Activated effector memory CD4-positive, alpha-beta T cell treated with anti-CD3 and anti-CD28 coated beads, Interleukin-2, amount 50 U/mL, for 16 hours (primary cell): Measurements from ENCODE around the gene TNFSF4.
"Not testable (repeated sequence)": the region's sequence is repeated elsewhere in the genome, so short reads cannot be mapped to it uniquely, and the experiment has no call there.

Source experiments
- DNase-seq: peaks from one replicate; pipeline ENCODE4 v3.0.0-alpha.2; 2020

TNFSF4 gene, protein sequence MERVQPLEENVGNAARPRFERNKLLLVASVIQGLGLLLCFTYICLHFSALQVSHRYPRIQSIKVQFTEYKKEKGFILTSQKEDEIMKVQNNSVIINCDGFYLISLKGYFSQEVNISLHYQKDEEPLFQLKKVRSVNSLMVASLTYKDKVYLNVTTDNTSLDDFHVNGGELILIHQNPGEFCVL

DNA sequence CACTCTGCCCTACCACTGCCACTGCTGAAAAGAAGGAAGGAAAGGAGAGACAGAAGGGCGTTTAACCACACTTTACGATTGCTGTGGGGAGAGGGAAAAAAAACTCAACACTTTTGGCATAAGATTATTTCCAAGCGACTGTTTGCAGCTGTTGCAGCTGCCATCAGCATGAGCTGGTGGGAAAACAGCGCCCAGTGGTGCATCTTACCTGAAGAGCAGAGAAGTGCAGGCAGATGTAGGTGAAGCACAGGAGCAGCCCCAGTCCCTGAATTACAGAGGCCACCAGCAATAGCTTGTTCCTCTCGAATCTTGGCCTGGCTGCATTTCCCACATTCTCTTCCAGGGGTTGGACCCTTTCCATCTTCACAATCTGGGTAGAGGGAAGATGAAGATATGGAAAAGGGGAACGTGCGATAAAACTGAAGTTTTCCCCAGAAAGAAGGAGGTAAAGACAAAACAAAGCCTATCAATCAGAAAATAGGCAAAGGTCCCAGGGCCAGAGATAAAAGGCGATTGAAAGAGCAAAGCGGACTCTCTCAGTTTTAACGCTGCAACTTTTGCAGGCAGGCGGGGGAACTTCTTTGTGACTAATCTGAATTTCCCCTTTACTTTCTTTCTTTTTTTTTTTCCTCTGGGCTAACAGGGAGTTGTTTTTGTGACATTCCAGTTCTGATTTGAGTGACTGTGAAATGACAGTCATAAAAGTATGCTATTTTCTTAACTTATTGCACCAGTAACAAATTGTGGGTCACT is at the start of gene TNFSF4:
TSS of gene TNFSF4 (minus strand) at position 516 of the 753 bp plus-strand sequence. CDS start at position 361, 155 bp downstream.
- DNase-seq, result no peak

DNA sequence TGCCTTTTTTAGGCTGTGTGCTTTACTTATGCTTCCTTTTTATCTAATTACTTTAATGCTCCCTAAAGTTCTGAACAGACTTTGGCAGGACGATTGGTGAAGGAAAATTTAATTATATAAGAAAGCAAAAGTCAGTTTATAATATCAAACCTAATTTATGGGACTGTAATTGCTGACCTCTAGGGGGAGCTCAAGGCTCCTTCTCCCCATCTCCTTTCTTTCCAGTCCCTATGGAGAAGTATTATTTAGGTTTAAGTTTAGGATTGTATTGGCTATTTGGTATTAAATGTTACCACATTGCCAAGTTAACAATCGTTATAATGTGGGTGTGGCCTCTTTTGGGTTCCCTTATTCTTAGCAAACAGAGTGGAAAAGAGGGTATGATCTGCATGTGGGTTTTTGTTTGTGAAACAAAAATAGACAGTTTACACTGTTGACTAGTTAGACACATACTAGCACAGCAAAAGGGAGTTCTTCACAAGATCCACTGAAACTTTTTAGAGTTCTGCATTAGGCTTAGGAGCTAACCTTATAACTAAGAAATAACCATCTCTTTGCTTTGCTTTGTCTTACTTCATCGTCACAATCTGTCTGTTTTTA is 48.2 kb upstream of the TNFSF4 start:
- no peak for DNase-seq

DNA sequence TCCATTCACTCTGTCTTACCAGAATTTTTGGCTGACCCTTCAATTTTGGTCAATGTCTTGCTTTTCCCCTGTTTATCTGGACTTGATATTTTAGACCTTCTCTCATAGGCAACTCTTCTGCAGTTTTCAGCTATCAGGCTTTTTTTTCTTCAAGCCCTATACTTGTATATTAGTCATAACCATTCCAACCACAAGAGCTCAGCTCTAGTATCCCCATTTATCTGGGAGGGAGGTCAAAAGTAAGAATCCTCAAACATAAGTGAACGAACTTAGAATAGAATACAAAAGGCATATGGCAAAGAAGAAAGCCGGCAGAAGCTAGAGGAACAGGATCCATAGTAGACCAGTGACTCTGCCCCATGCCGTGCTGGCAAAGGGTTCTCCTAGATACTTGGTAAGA is 45.9 kb upstream of the TNFSF4 start:
- DNase-seq, result no peak

DNA sequence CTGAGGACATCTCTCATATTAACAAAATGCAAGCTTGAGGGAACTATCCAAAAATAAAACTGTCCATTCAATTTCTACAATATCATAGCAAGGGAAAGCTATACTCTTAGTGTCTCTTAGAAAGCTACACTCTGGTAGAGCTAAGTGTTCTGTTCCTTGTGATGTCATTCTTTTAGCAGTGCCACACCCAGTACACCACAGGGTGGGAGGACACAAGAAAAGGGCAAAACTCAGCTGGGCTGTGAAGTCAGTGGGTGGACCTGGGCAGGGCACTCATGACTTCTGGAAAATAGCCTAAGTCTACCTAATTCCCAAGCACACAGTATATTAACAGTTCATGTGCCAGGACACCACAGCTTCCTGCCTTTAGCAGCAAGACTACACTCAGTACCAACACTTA is 42.2 kb upstream of the TNFSF4 start:
- DNase-seq, result no peak

DNA sequence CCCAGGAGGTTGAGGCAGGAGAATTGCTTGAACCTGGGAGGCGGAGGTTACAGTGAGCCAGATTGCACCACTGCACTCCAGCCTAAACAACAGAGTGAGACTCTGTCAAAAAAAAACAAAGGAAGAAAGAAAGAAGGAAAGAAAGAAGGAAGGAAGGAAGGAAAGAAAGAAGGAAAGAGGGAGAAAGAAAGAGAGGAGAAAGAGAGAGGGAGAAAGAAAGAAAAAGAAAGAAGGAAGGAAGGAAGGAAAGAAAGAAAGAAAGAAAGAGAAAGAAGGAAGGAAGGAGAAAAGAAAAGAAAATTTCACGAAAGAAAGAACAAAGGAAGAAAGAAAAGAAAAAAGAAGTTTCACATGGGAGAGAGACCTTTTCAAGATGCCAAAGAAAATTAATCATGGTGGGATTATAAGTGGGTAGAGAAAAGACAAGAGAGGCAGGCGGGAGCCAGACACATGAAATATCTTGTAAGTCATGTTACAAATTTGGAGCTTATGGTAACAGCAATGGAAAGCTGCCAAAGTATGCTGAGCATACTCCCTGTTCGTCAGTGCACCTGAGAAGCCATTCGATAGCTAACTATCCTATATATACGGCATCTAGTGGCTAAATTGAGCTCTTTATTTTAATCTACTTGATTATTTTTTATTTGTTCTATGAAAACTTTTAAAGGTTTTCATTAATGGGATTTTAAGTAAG is 41.3 kb upstream of the TNFSF4 start:
- DNase-seq, result no peak

DNA sequence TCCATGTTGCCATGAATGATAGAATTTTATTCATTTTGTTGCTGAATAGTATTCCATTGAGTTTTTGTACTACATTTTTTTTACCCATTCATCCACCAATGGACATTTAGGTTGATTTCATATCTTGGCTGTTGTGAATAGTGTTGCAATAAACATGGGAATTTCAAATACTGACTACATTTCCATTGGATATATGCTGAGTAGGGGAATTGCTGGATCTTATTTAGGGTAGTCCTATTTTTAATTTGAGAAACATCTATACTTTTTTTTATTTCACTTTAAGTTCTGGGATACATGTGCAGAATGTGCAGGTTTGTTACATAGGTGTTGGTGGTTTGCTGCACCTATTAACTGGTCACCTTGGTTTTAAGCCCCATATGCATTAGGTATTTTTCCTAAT is 38.8 kb upstream of the TNFSF4 start:
- DNase-seq, result no peak

DNA sequence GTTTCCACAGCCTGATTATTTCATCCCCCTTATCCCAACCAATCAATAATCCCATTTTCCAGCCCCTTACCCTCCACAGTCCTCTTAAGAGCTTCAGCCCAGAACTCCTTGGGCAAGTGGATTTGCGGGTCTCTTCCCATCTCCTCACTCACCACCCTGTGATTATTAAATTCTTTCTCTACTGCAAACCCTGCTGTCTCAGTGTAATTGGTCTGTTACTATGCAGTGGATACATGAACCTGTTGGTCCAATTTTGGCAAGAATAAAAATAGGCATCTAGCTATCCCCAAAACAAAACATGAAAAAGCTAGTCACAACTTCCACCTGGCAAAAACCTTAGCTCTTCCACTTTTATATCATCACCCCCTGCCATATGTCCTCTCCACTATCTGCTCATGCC is 36.2 kb upstream of the TNFSF4 start:
- no peak for DNase-seq

DNA sequence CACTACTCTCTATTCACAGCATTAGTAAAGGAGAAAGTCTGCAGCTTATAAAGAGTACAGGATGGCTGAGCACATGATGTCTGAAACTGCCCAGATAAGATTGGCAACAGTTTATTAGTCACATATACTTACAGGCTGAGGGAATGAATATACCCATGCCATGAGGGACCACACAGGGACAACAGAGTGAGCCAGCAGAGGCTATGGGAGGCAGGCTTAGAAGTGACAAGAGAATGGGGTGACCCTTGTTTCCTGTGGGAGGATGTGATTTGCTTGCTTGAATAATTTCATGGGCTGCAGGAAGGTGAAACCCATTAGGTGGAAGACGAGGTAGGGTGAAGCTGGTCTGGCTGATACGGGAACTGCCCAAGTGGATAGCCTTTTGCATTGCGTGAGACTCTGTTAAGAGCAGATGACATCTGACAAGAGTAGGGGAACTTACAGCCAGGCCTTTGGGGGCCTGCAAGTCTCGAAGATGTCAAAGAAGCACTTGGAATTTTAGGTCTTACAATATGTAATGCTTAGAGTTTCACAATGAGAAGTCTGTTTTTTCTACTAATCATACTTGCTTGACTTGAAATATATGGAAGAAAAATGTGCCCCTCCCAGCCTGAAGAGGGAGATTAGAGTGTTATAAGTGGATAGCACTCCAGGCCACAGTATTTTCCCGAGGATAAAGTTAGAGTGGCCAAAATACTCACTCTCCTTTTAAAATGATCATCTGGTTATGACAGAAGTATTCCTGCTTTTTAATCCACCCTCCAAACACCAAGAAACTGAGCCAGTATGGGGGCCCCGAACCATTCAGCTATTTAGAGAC is 34.6 kb upstream of the TNFSF4 start:
- DNase-seq, result no peak

DNA sequence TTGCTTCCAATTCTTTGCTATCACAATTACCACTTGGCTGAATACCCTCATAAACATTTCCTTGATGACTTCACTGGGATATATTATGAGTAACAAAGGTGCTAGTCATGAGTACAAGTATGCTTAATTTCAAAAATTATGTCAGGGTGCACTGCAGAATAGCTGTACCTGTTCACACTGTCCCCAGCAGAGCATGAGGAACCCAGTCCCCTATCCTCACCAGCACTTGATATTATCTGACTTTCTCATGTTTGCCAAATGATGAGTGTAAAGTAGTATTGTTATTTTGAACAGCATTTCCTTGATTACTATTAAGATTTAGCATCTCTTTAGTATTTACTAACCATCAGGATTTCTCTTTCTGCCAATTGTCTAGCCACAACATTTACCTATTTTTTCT is 33.5 kb upstream of the TNFSF4 start:
- no peak for DNase-seq

DNA sequence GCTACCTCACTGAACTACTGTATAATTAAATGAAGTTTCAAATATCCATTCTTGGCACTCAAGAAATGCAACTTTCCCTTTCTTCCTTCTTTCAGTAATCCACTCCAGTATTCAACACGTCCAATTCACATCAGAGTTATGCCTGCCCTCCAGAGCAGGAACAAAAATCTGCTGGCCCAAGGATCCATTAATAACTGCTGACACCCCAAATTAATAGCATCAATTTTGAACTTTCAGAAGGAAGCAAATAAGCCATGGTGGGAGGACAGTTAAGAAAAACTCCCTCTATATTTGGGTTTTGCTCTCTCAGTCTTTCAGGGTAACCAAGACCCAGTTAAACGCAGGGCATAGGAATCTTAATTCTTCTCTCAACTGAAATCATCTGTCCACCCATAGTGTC is 31.9 kb upstream of the TNFSF4 start:
- no peak for DNase-seq

DNA sequence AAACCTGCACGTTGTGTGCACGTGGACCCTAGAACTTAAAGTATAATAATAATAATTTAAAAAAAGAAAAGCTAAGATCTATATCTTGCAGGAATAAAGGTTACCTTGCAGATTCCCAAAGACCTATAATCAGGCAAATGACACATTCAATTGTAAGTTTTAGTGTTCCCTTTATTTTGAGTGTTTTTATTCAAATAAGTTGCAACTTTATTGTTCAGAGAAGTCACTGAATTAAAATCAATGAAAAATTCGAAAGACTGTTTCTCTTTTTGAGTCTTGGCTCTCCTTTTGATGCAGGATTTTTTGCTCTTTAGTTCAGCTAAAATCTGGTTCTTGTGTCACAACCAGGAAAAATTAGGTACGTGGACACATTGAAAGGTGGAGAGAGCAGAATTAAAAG is 27.8 kb upstream of the TNFSF4 start:
- DNase-seq, result no peak

DNA sequence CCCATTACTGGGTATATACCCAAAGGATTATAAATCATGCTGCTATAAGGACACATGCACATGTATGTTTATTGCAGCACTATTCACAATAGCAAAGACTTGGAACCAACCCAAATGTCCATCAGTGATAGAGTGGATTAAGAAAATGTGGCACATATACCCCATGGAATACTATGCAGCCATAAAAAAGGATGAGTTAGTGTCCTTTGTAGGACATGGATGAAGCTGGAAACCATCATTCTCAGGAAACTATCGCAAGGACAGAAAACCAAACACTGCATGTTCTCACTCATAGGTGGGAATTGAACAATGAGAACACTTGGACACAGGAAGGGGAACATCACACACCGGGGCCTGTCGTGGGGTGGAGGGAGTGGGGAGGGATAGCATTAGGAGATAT is 27.3 kb upstream of the TNFSF4 start:
- not testable (repeated sequence) for DNase-seq

DNA sequence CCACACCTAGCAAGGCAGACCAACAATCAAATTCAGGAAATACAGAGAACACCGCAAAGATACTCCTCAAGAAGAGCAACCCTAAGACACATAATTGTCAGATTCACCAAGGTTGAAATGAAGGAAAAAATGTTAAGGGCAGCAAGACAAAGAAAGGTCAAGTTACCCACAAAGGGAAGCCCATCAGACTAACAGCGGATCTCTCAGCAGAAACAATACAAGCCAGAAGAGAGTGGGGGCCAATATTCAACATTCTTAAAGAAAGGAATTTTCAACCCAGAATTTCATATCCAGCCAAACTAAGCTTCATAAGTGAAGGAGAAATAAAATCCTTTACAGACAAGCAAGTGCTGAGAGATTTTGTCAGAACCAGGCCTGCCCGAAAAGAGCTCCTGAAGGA is 21.9 kb upstream of the TNFSF4 start:
- not testable (repeated sequence) for DNase-seq

DNA sequence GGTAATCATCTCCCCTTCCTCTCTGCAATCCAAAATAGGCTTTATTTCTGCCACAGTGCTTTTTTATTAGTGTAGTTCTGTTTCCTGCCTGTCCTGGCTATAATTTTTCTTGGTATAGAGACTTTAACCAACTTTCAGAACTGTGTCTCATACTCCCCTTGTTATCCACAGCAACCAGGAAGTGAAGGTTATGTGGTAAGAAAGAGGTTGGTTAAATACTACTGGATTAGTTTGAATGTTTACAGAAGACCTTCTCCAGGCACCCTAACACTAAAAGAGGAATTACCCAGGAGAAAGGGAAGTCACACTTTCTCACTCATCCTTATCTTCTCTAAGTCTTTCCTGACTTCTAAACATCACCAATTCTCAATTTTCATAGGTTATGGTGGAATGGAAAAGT is 17.8 kb upstream of the TNFSF4 start:
- DNase-seq, result no peak

DNA sequence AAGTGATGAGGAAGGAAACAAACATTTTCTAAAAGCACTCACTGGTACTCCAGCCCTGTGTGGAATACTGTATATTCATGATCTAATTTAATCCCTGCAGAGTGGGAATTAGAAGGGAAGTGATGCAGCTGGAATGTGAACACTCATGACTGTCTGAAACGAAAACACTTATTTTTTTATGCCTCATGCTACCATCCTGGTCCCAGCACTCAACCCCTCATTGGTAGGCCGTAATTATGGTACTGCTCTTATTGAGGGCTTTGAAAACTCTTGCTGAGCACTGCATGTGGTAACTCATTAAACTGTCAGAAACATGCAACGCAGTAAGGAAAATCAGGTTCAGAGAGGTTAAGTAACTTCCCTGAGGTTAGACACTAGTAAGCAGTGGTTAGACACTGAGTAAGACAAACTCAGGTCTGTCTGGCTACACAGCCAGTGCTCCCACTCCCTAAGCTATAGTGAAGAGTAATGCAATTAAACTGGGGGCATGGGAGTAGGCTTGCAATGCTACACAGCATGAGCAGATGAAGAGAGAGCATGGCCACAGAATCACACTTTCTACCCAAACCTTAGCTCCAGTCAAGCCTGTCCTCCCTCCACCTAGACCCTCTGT is 17.3 kb upstream of the TNFSF4 start:
- DNase-seq, result no peak

DNA sequence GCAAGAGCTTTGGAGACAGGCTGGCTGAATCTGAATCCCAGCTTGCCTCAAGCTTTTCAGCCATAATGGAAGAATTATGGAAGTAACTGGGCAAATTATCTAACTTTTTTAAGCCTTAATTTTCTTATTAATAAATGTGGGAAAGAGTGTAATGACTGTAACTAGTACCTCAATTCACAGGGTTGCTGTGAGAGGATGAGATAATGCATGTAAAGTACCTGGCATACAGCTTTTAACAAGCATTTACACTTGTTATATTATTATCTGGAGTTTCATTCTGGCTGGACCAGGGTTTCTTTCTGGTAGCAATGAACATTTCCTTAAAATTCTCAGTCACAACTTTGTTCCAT is 15.9 kb upstream of the TNFSF4 start:
- DNase-seq, result no peak

DNA sequence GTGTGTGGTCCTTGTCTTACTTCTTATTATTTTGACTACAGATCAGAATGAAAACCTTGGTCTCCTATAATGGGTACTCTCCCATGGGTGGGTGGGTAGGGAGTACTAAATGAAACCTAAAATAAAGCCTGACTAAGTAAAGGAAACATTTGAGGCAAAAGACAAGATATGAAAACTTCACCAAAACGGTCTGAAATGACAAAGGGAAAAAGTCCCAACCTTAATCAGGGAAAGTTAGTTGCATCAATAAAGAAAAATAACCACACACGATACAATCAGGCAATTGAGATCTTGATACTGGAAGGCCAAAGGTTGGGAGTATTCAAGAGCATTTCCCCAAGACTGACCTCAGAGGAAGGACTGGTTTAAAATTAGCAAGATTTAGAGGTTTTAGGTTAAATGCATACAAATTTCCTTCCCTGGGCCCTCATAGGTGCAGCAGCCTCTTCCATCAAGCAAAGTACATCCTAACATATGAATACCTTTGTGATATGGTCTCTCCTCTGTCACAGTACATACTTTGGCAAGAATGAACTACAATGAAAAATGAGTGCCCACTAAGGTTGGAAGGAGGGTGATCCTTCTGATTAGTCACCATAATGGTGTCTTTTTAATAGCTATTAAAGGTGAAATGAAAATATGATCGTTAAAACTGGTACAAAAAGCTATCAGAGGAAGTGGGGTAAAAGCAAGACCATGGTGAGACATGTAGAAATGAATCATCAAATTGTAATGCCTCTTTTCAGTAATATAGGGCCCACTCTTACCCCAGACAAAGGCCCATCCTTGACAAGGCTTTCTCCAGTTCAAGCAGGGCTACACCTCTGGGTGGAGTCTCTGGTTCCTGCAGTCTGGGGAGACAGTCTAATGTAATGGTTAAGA is 15.3 kb upstream of the TNFSF4 start:
- DNase-seq, result no peak

DNA sequence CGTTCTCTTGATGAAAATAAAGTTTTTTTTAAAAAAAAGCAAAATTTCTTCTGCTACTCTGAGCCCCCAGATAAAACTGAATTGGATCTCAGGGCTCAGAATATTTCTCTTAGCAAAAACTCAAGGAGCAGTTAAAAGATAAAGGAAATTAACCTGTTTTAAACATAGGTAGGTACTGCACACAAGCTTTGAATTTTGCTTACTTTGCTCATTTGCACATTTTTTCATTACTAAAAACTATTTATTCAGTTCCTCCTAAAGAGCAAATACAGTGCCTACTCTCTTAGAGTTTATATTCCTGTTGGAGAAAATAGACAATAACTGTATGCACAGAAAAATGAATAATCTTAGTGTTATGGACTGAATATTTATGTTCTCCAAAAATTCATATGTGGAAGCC is 13.0 kb upstream of the TNFSF4 start:
- DNase-seq, result no peak

DNA sequence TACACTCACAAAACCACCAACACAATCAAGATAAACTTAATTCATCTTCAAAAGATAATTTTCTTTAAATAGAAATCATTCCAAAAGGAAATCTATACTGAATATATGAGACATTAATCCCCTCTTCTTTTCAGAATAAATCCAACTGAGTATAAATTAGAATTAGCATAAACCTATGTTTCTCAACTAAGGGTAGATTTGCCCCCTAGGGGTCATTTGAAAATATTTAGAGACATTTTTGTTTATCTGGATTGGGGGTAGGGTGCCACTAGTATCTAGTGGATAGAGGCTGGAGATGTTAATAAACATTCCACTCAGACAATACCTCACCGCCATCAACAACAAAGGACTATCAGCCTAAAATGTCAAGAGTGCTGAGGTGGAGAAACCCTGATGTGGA is 6.5 kb upstream of the TNFSF4 start:
- no peak for DNase-seq

DNA sequence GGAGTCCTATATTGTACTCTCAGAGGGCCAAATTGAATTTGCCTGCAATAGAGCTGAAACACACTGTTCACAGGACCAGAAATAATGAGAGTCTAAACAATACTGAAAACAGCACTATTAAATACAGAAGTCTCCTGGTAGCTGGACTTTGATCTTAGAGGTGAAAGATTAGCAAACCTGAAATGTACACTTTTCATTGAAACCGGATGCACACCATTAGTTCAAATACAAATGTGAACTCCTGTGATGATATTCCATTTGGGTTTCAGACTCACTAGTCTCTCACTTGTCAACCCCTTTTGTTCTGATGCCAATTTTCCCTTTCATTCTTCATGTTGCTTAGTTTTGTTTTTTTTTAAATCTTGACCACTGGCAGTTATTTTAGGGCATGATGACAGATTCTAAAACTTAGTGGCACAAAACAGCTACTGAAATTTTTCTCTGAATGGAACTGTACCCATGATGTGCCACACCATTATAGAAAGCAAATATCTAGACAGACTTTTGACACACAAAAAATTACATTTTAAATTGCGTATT is 5.9 kb upstream of the TNFSF4 start:
- no peak for DNase-seq

DNA sequence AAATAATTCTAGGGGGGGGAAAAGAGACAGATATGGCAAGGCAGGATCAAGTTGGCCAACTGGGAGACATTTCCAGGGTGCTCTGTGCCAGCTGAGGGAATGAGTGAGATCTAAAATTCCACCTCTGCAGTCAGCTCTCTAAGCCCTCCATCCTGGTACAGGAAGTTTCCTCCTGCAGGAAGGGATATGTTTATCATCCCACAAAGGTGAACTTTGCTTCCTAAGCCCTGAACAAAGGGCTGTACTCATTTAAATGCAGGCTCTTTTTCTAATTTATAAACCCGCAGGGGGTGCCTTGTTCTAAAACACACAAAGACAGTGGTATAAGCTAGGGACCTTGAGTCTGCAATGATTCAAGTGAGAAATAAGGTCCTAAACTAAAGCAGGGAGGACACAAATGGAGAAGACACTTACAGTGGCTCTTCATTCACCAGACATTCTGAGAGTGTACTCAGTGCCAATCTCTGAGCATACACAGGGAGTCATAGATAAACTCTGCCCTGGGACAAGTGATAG is 3.6 kb upstream of the TNFSF4 start:
- DNase-seq, result no peak
